Lower leg skin (tissue), 3 donors: Measurements from ENCODE around the gene CAB39.

Source experiments
- CTCF ChIP-seq, 3 donors: fragments of 450-650 bp; IDR thresholded peaks; one replicate each; pipeline ENCODE4 v1.5.1; 2016; ENCODE audit warnings: antibody characterized with exemption in 3 of 3, mild to moderate bottlenecking in 3 of 3, moderate library complexity in 2 of 3
- POLR2A ChIP-seq, 2 donors: fragments of 450-650 bp; IDR thresholded peaks; one replicate each; pipeline ENCODE4 v1.6.1; 2016 to 2017; ENCODE audit warnings: antibody characterized with exemption in 2 of 2, mild to moderate bottlenecking in 1 of 2, moderate library complexity in 1 of 2

GRCh38 chr2:230842473-230842872 lies 129.8 kb downstream of the CAB39 start:
- no peak for TF ChIP-seq CTCF (IDR thresholded peaks at IDR 0.05)
- TF ChIP-seq POLR2A (IDR thresholded peaks at IDR 0.05), result no peak
